Measurements from ENCODE around the gene BECN2. TPM values are rescaled to one million over a fixed set of nuclear protein-coding genes. Genes with fewer than 3 reads are reported as not detected.

Gene BECN2
- total and polyA plus RNA-seq, 2 of the 13 experiments (the other 11 are each of a cell fraction or from before 2014, with no cell fraction given): not detected

DNA sequence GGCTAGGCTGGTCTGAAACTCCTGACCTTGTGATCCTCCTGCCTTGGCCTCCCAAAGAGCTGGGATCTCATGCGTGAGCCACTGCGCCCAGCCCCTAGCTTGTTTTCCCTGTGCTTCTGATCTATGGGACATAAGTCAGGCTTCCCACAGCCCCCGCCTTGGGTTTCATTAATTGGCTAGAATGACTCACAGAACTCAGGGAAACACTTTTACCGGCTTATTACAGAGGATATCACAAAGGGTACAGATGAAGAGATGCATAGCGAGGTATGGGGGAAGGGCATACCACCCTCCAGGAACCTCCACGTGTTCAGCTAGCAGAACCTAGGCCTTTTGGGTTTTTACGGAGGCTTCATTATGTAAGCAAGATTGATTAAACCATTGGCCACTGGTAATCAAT is 42.9 kb downstream of the BECN2 start:
- POLR2A ChIA-PET: no interaction called here
- intact Hi-C loops (cut with micrococcal nuclease; ENCODE audit: unreplicated experiment): no loop called here
- DNase-seq (ENCODE audit: low spot score) (no peak), ATAC-seq (no peak), FAIRE-seq (no peak)
- TF ChIP-seq SSRP1 (CRISPR knock-in tag; IDR thresholded peaks at IDR 0.05) (no peak), ZNF343 (CRISPR knock-in tag; IDR thresholded peaks at IDR 0.05) (no peak), ZNF264 (CRISPR knock-in tag; IDR thresholded peaks at IDR 0.05) (no peak)
- TF ChIP-seq, protein P1, sequence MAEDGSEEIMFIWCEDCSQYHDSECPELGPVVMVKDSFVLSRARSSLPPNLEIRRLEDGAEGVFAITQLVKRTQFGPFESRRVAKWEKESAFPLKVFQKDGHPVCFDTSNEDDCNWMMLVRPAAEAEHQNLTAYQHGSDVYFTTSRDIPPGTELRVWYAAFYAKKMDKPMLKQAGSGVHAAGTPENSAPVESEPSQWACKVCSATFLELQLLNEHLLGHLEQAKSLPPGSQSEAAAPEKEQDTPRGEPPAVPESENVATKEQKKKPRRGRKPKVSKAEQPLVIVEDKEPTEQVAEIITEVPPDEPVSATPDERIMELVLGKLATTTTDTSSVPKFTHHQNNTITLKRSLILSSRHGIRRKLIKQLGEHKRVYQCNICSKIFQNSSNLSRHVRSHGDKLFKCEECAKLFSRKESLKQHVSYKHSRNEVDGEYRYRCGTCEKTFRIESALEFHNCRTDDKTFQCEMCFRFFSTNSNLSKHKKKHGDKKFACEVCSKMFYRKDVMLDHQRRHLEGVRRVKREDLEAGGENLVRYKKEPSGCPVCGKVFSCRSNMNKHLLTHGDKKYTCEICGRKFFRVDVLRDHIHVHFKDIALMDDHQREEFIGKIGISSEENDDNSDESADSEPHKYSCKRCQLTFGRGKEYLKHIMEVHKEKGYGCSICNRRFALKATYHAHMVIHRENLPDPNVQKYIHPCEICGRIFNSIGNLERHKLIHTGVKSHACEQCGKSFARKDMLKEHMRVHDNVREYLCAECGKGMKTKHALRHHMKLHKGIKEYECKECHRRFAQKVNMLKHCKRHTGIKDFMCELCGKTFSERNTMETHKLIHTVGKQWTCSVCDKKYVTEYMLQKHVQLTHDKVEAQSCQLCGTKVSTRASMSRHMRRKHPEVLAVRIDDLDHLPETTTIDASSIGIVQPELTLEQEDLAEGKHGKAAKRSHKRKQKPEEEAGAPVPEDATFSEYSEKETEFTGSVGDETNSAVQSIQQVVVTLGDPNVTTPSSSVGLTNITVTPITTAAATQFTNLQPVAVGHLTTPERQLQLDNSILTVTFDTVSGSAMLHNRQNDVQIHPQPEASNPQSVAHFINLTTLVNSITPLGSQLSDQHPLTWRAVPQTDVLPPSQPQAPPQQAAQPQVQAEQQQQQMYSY (CRISPR knock-in tag; IDR thresholded peaks at IDR 0.05): no peak
- TF ChIP-seq, protein P2, sequence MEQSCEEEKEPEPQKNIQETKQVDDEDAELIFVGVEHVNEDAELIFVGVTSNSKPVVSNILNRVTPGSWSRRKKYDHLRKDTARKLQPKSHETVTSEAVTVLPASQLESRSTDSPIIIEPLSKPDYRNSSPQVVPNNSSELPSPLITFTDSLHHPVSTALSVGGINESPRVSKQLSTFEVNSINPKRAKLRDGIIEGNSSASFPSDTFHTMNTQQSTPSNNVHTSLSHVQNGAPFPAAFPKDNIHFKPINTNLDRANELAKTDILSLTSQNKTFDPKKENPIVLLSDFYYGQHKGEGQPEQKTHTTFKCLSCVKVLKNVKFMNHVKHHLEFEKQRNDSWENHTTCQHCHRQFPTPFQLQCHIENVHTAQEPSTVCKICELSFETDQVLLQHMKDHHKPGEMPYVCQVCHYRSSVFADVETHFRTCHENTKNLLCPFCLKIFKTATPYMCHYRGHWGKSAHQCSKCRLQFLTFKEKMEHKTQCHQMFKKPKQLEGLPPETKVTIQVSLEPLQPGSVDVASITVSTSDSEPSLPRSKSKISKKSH (CRISPR knock-in tag; IDR thresholded peaks at IDR 0.05; ENCODE audit: borderline replicate concordance): no peak
- TF ChIP-seq, protein P3, sequence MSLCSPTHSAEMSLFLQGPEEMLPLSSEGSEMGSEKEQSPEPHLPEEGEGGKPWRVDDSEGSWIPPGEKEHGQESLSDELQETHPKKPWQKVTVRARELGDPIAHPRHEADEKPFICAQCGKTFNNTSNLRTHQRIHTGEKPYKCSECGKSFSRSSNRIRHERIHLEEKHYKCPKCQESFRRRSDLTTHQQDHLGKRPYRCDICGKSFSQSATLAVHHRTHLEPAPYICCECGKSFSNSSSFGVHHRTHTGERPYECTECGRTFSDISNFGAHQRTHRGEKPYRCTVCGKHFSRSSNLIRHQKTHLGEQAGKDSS (CRISPR knock-in tag; IDR thresholded peaks at IDR 0.05; ENCODE audit: borderline replicate concordance, low read depth): no peak
- Histone ChIP-seq H3K4me2 (ENCODE audit: low read depth, low read length) (no peak overlapping the region), H3K4me3 (replicated peaks in 1 of 3; ENCODE audit: insufficient read depth in 1 of 3, low read depth in 2 of 3, low read length in 3 of 3) (no peak overlapping the region), H3K4me1 (ENCODE audit: insufficient read depth, low read length) (no peaks in the 10 kb centered on the region), H2AFZ (ENCODE audit: low read length) (no peak overlapping the region), H3K27me3 (ENCODE audit: control insufficient read depth in 1 of 2, insufficient read depth in 2 of 2, low read length in 2 of 2) (peaks cover 0 to 8% of the 10 kb centered on the region in 2 experiments; a peak in 1 of 5 replicates), H3K36me3 (replicated peaks in 1 of 2; ENCODE audit: control insufficient read depth in 1 of 2, insufficient read depth in 2 of 2, low read length in 2 of 2) (no peaks in the 10 kb centered on the region), H3K9me3 (ENCODE audit: low read length) (no peaks in the 10 kb centered on the region), H3K79me2 (ENCODE audit: insufficient read depth, low read length) (no peaks in the 10 kb centered on the region), H4K20me1 (ENCODE audit: insufficient read depth, low read length) (no peaks in the 10 kb centered on the region), H3K27ac (ENCODE audit: extremely low read length, insufficient read depth, low read length) (no peak overlapping the region), H3K9ac (ENCODE audit: insufficient read depth, low read depth, low read length) (no peak overlapping the region)
- CTCF ChIA-PET (ENCODE audit: low intra/inter-chr PET ratio, low total read pairs): no interaction called here
- WGBS (ENCODE audit: low lambda C conversion rate): 70% methylated on average over 5 of the region's 7 CpGs
- no TSS peak for BruUV-seq (replicated peaks)
- in situ Hi-C loops (cut with HindIII; ENCODE audit: extremely low pct_ligation_motif_present, low pct_unique_long_range_greater_than_20kb): no loop called here

Data from HepG2 (cell line).